ENCODE results near the gene GMPR2.

Gene GMPR2

DNA sequence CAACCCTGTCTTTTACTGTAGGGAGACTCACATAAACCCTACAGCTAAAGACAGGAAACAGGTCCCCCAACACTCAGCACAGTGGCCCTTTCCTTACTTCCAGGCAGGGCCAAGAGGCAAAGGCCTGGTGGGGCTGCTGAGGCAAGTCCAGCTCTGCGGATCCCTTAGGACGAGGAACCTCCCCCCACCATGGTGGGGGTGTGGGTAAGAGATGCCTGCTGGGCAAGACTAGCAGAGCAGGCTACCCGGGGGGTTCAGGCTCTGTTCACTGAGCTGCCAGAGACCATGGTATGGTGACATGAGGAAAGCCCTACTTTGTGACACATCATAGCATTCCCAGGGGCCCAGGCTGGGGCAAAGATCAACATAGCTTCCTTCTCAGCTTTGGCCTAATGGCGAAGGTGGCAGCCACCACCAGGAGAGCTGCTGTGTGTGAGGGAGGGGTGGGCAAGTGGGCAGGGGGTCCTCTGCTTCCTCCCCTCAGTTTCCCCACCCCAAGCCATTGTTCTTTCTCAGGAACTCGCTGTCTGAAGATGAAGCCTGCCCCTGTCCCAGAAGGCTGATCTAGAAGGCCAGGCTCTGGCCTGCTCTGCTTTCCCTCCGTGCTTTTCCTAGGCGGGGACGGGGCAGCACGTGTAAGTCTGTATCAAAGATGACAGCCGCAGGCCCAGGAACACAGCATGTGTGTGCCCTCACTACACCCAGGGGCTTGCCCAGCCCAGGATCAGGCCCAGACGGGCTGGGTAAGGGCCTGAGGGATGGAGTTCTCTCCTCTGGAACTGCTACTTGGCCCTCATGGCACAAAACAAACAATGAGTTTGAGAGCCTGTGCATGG is 19.8 kb downstream of the GMPR2 start:
- DNase-seq (ENCODE audit: low spot score): no peak

DNA sequence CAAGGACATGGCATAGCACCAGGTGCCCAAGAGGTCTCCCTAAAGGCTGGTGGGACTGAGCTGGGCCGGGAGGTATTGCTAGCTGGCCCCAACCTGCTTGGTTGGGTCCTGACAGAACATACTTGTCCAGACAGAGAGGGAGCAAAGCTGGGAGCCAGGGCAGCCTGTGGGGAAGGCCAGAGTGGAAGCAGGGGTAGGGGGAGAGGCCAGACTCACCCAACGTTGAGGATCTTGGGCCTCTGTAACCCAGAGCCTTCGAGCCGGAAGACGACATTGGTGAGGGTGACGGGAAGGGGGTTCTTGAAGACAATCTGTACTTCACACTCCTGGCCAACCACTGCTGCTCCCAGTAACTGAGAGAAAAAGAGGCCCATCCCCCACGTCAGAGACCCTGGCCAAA is 21.2 kb downstream of the GMPR2 start:
- no peak for DNase-seq (ENCODE audit: low spot score)

- no peak for DNase-seq (ENCODE audit: low spot score)
These were observed 22.1 kb downstream of the GMPR2 start for GRCh38 chr14:24254630-24255392.

- no peak for DNase-seq (ENCODE audit: low spot score)
These were observed 22.7 kb downstream of the GMPR2 start for GRCh38 chr14:24255438-24255837.

DNA sequence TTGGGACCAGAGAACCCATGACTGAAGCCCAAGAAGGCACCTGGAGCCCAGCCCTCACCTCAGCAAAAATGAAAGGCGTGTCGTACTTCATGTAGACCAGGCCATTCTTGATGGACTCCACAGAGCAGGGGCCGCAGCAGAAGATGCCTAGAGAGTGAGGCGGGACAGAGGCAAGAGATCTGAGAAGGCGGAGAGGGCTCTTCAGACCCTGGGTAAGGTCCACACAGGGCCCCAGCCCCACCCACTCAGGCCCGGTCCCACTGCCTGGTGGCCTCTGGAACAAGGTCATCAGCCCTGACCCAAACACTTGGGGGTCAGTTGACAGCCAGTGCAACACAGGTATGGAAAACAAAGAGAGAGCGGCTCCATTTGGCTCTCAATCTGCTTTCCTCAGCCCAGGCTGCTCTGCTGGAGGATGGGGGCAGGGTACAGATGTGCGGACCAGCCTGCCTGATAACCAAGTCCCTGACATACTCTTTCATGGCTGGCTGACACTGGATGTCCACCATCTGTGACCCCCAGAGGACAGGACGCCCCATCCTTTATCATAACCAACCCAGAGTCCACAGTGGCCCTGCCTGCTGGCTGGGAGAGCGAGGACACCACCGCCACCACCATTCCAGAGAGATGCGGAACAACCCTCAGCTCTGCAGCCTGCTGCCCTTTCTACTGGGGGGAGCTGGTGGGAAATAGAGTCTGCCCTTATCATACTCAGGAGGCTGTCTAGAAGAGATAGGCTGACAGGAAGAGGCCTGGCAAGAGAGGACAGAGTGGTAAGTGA is 23.4 kb downstream of the GMPR2 start:
- no peak for DNase-seq (ENCODE audit: low spot score)

- DNase-seq (ENCODE audit: low spot score): no peak
These were observed 24.2 kb downstream of the GMPR2 start for GRCh38 chr14:24256960-24257359.

- no peak for DNase-seq (ENCODE audit: low spot score)
These were observed 25.4 kb downstream of the GMPR2 start for GRCh38 chr14:24258119-24258518.

GRCh38 chr14:24258548-24259265 is 26.0 kb downstream of the GMPR2 start:
- DNase-seq (ENCODE audit: low spot score): no peak

GRCh38 chr14:24259282-24260025 is 26.7 kb downstream of the GMPR2 start:
- no peak for DNase-seq (ENCODE audit: low spot score)

DNA sequence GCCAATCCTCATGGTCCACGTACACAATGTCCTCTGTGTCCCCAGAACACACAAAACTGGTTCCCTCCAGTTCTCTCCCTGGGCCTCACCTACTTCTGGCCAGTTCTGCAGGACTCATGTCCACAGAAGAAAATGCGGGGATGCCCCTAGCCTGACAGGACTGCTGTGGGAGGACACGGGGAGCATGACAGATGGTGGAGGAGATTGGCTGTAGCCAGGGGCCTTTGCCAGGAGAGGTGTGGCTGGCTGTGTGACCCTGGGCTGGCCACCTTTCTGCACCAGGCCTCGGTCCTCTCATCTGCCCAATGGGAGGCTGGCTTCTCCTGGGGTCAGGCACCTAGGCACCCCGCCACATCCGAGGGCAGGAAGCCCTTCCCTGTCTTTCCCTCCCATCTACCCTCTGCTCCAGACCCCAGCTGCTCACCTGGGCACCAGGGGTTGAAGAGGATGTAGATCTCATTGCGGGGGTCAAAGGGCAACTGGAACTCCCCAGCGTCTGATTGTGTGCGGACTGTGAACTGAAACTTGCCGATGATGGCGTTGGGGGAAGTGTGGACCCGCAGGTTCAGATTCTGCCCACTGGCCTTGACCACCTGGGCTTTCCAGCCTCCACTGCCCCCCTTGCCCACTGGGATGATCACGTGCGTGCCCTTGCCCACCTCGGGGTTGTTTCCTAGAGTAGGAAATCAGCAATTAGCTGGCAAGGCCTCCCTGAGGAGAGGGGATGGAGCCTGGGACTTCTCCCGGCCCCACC is 27.5 kb downstream of the GMPR2 start:
- no peak for DNase-seq (ENCODE audit: low spot score)

- no peak for DNase-seq (ENCODE audit: low spot score)
These were observed 28.0 kb downstream of the GMPR2 start for GRCh38 chr14:24260780-24261157.

- DNase-seq (ENCODE audit: low spot score): no peak
These were observed 28.7 kb downstream of the GMPR2 start for GRCh38 chr14:24261256-24261968.

DNA sequence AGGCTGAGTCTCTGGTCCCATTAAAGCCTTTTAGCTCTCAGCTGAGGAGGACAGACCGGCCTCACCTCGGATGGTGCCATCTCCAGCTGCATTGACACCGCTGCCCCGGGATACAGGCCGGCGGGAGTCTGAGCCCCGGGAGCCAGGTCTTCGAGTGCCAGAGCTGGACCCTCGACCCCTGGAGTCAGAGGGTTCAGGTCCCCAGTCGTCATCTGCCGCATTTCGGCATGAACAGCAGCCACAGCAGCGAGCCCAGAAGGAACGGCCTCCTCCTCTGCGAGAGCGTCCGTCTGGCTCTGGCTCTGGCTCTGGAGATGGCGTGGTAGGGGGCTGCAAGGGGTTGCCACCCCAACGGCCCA is 29.2 kb downstream of the GMPR2 start:
- DNase-seq (ENCODE audit: low spot score): no peak

DNA sequence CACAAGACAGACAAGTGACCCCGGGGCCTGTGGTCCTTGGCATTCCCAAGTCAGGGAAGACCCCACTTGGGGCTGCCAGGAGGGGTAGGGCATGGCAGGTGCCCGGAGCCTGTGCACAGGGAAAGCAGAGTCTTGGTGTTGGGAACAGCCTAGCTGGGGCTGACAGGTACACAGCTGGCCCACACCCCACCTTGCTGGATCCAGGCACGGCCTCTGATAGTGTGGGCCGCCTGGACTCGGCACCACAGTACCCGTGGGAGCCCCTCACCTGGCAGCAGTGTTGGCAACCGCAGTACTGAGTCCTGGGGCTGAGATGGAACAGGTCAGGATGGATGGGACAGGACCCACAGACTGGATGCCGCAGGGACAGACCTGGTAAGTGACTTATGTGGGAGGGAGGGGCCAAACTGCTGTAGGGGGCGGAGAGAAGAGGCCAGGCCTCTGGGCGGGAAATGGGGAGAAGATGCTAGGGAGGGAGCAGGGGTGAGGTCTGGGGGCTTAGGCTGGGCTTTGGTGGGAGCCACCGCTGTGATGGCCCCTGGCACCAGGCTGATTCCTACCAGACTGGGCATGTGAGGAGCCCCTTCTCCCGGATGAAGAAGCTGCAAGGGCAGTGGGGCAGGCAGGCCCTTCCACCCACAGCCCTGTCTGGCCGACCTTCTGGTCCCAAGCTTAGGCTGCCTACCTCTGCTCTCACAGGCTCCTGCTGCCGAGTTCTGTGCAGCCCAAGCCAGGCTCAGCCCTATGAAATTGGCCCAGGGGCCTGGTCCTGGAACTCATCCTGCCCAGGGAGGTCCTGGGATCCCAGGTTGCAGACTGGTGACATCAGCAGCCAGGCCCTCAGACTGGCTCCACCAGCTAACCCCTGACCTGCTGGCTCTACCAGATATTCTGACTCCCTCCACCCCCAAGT is 30.3 kb downstream of the GMPR2 start, which contains the start of gene TGM1:
TGM1 (minus strand) TSS at position 357 of the 913 bp plus-strand sequence. CDS start 825 bp downstream, outside the sequence.
- DNase-seq (ENCODE audit: low spot score): no peak

DNA sequence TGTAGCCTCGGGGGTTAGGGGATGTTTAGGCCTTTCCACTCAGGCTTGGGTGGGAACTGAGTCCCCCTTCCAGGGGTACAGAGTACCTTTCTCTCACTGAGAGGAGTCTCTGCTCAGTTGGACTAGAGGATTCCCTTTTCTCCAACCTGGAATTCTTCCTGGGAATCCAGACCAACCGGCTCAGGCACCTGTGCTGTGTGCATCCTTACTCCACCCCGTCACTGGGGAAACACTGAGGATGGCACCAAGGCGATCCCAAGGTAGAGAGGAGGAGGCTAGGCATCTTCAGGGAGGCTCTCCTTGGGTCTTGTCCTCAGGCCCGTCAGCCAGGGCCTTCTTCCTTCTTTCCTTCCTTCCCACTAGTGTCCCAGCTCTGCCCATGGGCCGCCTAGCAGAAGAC is 31.1 kb downstream of the GMPR2 start:
- DNase-seq (ENCODE audit: low spot score): no peak

GRCh38 chr14:24264298-24264697 is 31.6 kb downstream of the GMPR2 start:
- DNase-seq (ENCODE audit: low spot score): no peak

DNA sequence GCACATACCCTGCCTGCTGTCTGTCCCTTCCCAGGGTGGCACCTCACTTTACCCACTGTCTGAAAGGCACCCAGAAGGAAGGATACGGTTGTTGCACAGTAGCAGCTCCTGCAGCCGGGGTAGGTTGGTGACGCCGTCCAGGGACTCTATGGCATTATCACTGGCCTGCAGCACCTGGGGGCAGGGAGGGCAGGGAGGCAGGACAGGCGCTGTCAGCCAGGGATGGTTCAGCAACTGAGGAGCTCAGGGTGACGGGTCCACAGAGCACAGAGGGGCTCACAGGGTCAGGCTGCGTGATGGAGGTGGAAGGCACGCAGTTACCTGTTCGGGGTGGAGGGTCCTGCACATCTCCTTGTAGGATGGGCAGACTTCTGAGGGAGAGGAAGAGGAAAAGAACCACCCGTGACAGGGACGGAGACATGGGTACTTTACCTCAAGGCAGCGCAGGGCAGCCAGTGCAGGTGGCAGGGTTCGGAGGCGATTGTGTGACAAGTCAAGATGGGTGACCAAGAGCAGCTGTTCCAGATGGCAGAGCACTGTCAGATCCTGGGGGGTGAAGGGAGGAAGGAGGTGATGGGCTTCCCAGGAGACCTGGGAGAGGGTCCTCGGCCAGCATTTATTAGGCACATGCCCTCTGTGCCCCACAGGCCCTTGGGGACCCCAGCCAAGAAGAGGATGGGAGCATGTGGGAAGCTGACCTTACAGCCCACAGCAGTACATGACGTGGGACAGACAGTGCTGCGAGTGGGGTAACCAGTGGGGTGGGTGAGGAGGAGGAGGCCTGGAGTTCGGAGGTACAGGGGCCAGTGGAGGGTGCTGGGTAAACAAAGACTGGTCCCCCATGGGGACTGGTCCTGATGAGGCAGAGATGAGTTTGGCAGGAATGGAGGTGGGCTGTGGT is 33.9 kb downstream of the GMPR2 start:
- DNase-seq (ENCODE audit: low spot score): no peak

- no peak for DNase-seq (ENCODE audit: low spot score)
These were observed 34.8 kb downstream of the GMPR2 start for GRCh38 chr14:24267516-24267915.

All from activated CD4-positive, alpha-beta T cell treated with anti-CD3 and anti-CD28 coated beads, Interleukin-2, Interleukin-4, amounts not matched to agents 100 ng/mL and 50 ng/mL, durations not matched to agents 16 hours and 8 hours (primary cell).